C1 segment of cervical spinal cord (tissue), 14 donors: ENCODE measurements around the gene FAM193A.
A peak's percentile ranks its signal among the peaks of the same experiment; 100 is the strongest.
"Not testable (repeated sequence)": the region's sequence is repeated elsewhere in the genome, so short reads cannot be mapped to it uniquely, and the experiment has no call there.

Experiments used
- DNase-seq, 14 donors: peaks; one replicate each; lab custom pipeline; 2025; lab: John Stamatoyannopoulos, UW

Gene FAM193A

GRCh38 chr4:2514193-2514592 is 22.3 kb upstream of the FAM193A start:
- DNase-seq = not testable (repeated sequence)

GRCh38 chr4:2514944-2515343 is 21.5 kb upstream of the FAM193A start:
- not testable (repeated sequence) for DNase-seq

- no peak for DNase-seq
These were observed 20.5 kb upstream of the FAM193A start for GRCh38 chr4:2515830-2516550.

GRCh38 chr4:2516635-2517034 is 19.8 kb upstream of the FAM193A start:
- DNase-seq = no peak

GRCh38 chr4:2526559-2526958 is 9.9 kb upstream of the FAM193A start:
- DNase-seq = no peak

GRCh38 chr4:2534904-2535375 is 1.5 kb upstream of the FAM193A start:
- DNase-seq = no peak

- DNase-seq = peak in 13 of 14 donors; percentile 35 to 73 (median 62)
These were observed 863 bp upstream of the FAM193A start for GRCh38 chr4:2535376-2536192.

- peak in 10 of 14 donors; percentile 7 to 75 (median 38) for DNase-seq
These were observed 774 bp downstream of the FAM193A start for GRCh38 chr4:2537011-2537830.

- DNase-seq = not testable (repeated sequence)
These were observed 7.2 kb downstream of the FAM193A start for GRCh38 chr4:2543580-2544191.

- no peak for DNase-seq
These were observed 9.0 kb downstream of the FAM193A start for GRCh38 chr4:2545321-2546013.

GRCh38 chr4:2546286-2546823 is 9.9 kb downstream of the FAM193A start:
- DNase-seq = no peak

- DNase-seq = not testable (repeated sequence)
These were observed 10.7 kb downstream of the FAM193A start for GRCh38 chr4:2546961-2547691.

- DNase-seq = no peak
These were observed 14.7 kb downstream of the FAM193A start for GRCh38 chr4:2551118-2551517.

- no peak for DNase-seq
These were observed 16.4 kb downstream of the FAM193A start for GRCh38 chr4:2552806-2553205.

- DNase-seq = no peak
These were observed 21.9 kb downstream of the FAM193A start for GRCh38 chr4:2558301-2558700.

GRCh38 chr4:2560167-2560566 is 23.7 kb downstream of the FAM193A start:
- no peak for DNase-seq

- no peak for DNase-seq
These were observed 29.1 kb downstream of the FAM193A start for GRCh38 chr4:2565533-2565932.

- no peak for DNase-seq
These were observed 33.6 kb downstream of the FAM193A start for GRCh38 chr4:2570036-2570435.

GRCh38 chr4:2570551-2571222 is 34.2 kb downstream of the FAM193A start:
- no peak for DNase-seq
